ENCODE results near the gene CHIT1. TPM values are rescaled to one million over a fixed set of nuclear protein-coding genes. Genes with fewer than 3 reads are reported as not detected.

Gene CHIT1
- total RNA-seq, 1 donor from 2014 or later: not detected

DNA sequence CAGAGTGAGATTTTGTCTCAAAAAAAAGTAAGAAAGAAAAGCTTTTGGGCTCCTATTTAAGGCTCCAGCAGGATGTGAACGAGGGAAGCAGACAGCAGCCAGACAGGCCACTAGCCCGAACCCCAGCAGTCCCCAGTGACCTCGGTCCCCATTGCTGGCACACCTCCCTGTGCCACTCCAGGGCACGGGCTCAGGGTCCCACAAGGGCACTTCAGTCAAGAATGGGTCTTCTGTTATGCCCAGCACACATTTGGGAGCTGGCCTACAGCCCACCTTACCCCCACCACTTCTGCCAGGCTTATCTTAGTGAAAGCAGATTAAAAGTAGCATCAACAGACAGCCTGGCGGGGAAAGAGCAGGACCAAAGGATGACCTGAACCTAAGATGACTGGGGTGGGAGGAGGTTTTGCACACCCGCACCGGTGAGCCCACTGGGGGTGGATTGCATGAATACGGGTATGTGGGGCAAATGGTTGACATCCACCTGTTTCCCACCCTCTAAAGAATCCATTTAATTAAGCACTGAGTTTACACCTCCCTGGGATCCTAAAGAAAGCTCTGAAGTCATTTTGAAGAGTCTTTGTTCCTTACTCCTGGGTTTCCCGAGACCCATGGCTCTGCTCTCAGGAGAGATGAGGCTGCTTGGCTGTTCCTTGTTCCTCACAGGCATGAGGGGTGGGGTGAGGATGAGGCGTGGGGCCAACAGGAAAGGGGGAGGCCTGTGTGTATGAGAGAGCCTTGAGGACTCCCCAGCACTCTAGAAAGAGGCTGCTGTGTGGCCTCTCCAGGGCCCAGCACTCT is 47.7 kb downstream of the CHIT1 start:
- Mint-ChIP-seq H3K27ac (ENCODE audit: unreplicated experiment) (no peak overlapping the region), H3K36me3 (ENCODE audit: low read depth, unreplicated experiment) (no peaks in the 10 kb centered on the region)
- FAIRE-seq: no peak

DNA sequence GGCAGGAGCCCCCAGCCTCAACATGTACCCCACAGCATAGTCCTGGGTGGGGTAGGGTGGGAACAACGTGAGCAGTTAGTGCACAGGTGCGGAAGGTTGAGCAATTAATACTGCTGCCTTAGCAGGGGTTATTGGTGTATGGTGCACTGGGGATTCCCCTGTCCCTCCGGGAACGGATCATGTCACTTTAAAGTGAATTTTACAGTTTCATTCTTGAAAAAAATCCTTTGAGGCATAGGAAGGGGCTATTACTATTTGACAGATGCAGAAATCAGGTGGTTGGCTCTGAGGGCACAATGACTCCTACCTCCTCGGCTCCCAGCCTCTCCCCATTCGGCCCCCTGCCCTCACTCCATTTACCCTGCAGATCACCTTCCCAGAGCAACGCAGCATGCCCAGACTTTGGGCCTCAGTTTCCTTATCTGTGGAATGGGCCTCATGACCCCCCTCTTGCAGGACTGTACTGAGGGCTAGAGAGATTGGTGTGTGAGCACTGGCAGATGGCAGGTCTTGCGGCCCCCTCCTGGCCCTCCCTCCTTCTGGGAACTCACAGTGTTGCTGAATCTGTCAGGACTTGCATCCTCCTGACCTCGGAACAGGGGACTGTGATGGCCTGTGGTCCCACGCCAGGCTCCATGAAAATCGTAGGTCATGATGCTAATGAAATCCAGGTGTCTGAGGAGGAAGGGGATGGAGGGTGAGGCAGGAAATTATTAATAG is 48.7 kb downstream of the CHIT1 start:
- no peak overlapping the region for H3K4me3 ChIP-seq (ENCODE audit: insufficient read depth, low read depth, low read length)
- H3K9me3 ChIP-seq (ENCODE audit: insufficient read depth, low read depth, low read length): no peaks in the 10 kb centered on the region
- H3K79me2 ChIP-seq (ENCODE audit: insufficient read depth, low read length): no peaks in the 10 kb centered on the region
- FAIRE-seq: no peak
- peaks cover 26% of the 10 kb centered on the region for H3K27me3 Mint-ChIP-seq (ENCODE audit: low read depth, unreplicated experiment)
- H3K9me3 Mint-ChIP-seq (ENCODE audit: unreplicated experiment): no peaks in the 10 kb centered on the region
- H3K9ac ChIP-seq (ENCODE audit: low read length): no peak overlapping the region
- H3K4me1 ChIP-seq (ENCODE audit: insufficient read depth, low read length): peaks cover 14% of the 10 kb centered on the region
- H3K27ac ChIP-seq (ENCODE audit: low read depth, low read length): no peak overlapping the region
- peaks cover 20% of the 10 kb centered on the region for H3K4me1 Mint-ChIP-seq (ENCODE audit: low read depth, unreplicated experiment)
- H3K27me3 ChIP-seq (ENCODE audit: insufficient read depth, low read length): no peaks in the 10 kb centered on the region
- no peaks in the 10 kb centered on the region for H3K36me3 Mint-ChIP-seq (ENCODE audit: low read depth, unreplicated experiment)
- no peak overlapping the region for H2AFZ ChIP-seq (ENCODE audit: low read depth, low read length)
- H3K27ac Mint-ChIP-seq (ENCODE audit: unreplicated experiment): no peak overlapping the region
- H4K20me1 ChIP-seq (ENCODE audit: insufficient read depth, low read length): no peaks in the 10 kb centered on the region
- H3K4me3 Mint-ChIP-seq (ENCODE audit: unreplicated experiment): no peak overlapping the region
- no peak for TF ChIP-seq EZH2 (IDR thresholded peaks at IDR 0.05; ENCODE audit: insufficient read depth, low read length)
- TF ChIP-seq, protein P1, sequence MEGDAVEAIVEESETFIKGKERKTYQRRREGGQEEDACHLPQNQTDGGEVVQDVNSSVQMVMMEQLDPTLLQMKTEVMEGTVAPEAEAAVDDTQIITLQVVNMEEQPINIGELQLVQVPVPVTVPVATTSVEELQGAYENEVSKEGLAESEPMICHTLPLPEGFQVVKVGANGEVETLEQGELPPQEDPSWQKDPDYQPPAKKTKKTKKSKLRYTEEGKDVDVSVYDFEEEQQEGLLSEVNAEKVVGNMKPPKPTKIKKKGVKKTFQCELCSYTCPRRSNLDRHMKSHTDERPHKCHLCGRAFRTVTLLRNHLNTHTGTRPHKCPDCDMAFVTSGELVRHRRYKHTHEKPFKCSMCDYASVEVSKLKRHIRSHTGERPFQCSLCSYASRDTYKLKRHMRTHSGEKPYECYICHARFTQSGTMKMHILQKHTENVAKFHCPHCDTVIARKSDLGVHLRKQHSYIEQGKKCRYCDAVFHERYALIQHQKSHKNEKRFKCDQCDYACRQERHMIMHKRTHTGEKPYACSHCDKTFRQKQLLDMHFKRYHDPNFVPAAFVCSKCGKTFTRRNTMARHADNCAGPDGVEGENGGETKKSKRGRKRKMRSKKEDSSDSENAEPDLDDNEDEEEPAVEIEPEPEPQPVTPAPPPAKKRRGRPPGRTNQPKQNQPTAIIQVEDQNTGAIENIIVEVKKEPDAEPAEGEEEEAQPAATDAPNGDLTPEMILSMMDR (IDR thresholded peaks at IDR 0.05; ENCODE audit: insufficient read depth, low read depth, low read length): no peak
- no peaks in the 10 kb centered on the region for H3K36me3 ChIP-seq (ENCODE audit: insufficient read depth, low read length)
- H3K4me2 ChIP-seq (ENCODE audit: low read length): no peak overlapping the region
- no peak for DNase-seq (ENCODE audit: low read depth)

More for the DNA sequence above, 47.7 kb downstream of the CHIT1 start:
- peaks cover 14% of the 10 kb centered on the region for H3K4me1 ChIP-seq (ENCODE audit: insufficient read depth, low read length)
- no peaks in the 10 kb centered on the region for H3K36me3 ChIP-seq (ENCODE audit: insufficient read depth, low read length)
- TF ChIP-seq, protein P1 (IDR thresholded peaks at IDR 0.05; ENCODE audit: insufficient read depth, low read depth, low read length): no peak
- TF ChIP-seq EZH2 (IDR thresholded peaks at IDR 0.05; ENCODE audit: insufficient read depth, low read length): no peak
- Mint-ChIP-seq H3K4me1 (ENCODE audit: low read depth, unreplicated experiment) (peaks cover 21% of the 10 kb centered on the region), H3K9me3 (ENCODE audit: unreplicated experiment) (no peaks in the 10 kb centered on the region), H3K27me3 (ENCODE audit: low read depth, unreplicated experiment) (peaks cover 28% of the 10 kb centered on the region), H3K4me3 (ENCODE audit: unreplicated experiment) (no peak overlapping the region)
- H3K27ac ChIP-seq (ENCODE audit: low read depth, low read length): no peak overlapping the region
- no peak overlapping the region for H3K4me3 ChIP-seq (ENCODE audit: insufficient read depth, low read depth, low read length)
- H3K27me3 ChIP-seq (ENCODE audit: insufficient read depth, low read length): no peaks in the 10 kb centered on the region
- no peaks in the 10 kb centered on the region for H3K9me3 ChIP-seq (ENCODE audit: insufficient read depth, low read depth, low read length)
- H4K20me1 ChIP-seq (ENCODE audit: insufficient read depth, low read length): no peaks in the 10 kb centered on the region
- no peak for DNase-seq (ENCODE audit: low read depth)
- H3K79me2 ChIP-seq (ENCODE audit: insufficient read depth, low read length): no peaks in the 10 kb centered on the region
- H2AFZ ChIP-seq (ENCODE audit: low read depth, low read length): no peak overlapping the region
- no peak overlapping the region for H3K4me2 ChIP-seq (ENCODE audit: low read length)
- no peak overlapping the region for H3K9ac ChIP-seq (ENCODE audit: low read length)

Measured in astrocyte (in vitro differentiated cells and primary cell).